Ectodermal cell (in vitro differentiated cells): Measurements from ENCODE around the gene SGPL1.

ENCODE experiments used
- H3K27ac ChIP-seq: 2 replicates; pipeline ENCODE4 v1.7.0; 2013; ENCODE audit warnings: mild to moderate bottlenecking, low read depth, low read length; ENCODE audit not compliant: insufficient read depth, poor library complexity, severe bottlenecking
- H3K27me3 ChIP-seq: 2 replicates; pipeline ENCODE4 v1.7.0; 2013; ENCODE audit warnings: mild to moderate bottlenecking, low read length; ENCODE audit not compliant: insufficient read depth, control insufficient read depth, poor library complexity, severe bottlenecking
- H3K36me3 ChIP-seq: one replicate; pipeline ENCODE4 v1.7.0; 2013; ENCODE audit warnings: low read length; ENCODE audit not compliant: control insufficient read depth, insufficient read depth
- H3K4me1 ChIP-seq: one replicate; pipeline ENCODE4 v1.7.0; 2013; ENCODE audit warnings: low read length; ENCODE audit not compliant: control insufficient read depth, insufficient read depth
- H3K4me3 ChIP-seq: 2 replicates; pipeline ENCODE4 v1.7.0; 2013; ENCODE audit warnings: low read depth, low read length, control low read depth; ENCODE audit not compliant: insufficient read depth
- H3K9me3 ChIP-seq: 2 replicates; pipeline ENCODE4 v1.7.0; 2013; ENCODE audit warnings: mild to moderate bottlenecking, low read length, moderate library complexity; ENCODE audit not compliant: control insufficient read depth
- whole genome bisulfite sequencing, 2 experiments: methylation state at CpG; one replicate each; pipeline ENCODE4 v1.1.7; 2013; ENCODE audit warnings: missing lambda C conversion rate in 2 of 2; 5-methylcytosine and 5-hydroxymethylcytosine counted together

The SGPL1 gene

GRCh38 chr10:70843333-70843732 is 27.6 kb downstream of the SGPL1 start:
- no peak overlapping the region for H3K27ac ChIP-seq
- no peaks in the 10 kb centered on the region for H3K27me3 ChIP-seq
- H3K4me1 ChIP-seq: no peaks in the 10 kb centered on the region
- H3K36me3 ChIP-seq: peaks cover 8% of the 10 kb centered on the region
- no peaks in the 10 kb centered on the region for H3K9me3 ChIP-seq
- 94 to 97% methylated on average over 2 of the region's 2 CpGs for WGBS, 2 experiments
- H3K4me3 ChIP-seq: no peak overlapping the region

- 84 to 92% methylated on average over 2 of the region's 2 CpGs for WGBS, 2 experiments
- Histone ChIP-seq H3K36me3 (peaks cover 8% of the 10 kb centered on the region), H3K27ac (no peak overlapping the region), H3K4me3 (no peak overlapping the region), H3K4me1 (no peaks in the 10 kb centered on the region), H3K9me3 (no peaks in the 10 kb centered on the region), H3K27me3 (no peaks in the 10 kb centered on the region)
These were observed 28.2 kb downstream of the SGPL1 start for GRCh38 chr10:70843776-70844489.

- H3K36me3 ChIP-seq: peaks cover 8% of the 10 kb centered on the region
- no peaks in the 10 kb centered on the region for H3K4me1 ChIP-seq
- H3K4me3 ChIP-seq: no peak overlapping the region
- H3K27me3 ChIP-seq: no peaks in the 10 kb centered on the region
- H3K9me3 ChIP-seq: no peaks in the 10 kb centered on the region
- H3K27ac ChIP-seq: no peak overlapping the region
- 88 to 94% methylated on average over 1 of the region's 2 CpGs for WGBS, 2 experiments
These were observed 29.5 kb downstream of the SGPL1 start for GRCh38 chr10:70845256-70845655.

GRCh38 chr10:70845816-70846215 is 30.1 kb downstream of the SGPL1 start:
- no peaks in the 10 kb centered on the region for H3K4me1 ChIP-seq
- WGBS, 2 experiments: 96 to 100% methylated on average over 1 of the region's 1 CpG
- H3K4me3 ChIP-seq: no peak overlapping the region
- H3K27ac ChIP-seq: no peak overlapping the region
- peaks cover 8% of the 10 kb centered on the region for H3K36me3 ChIP-seq
- H3K9me3 ChIP-seq: no peaks in the 10 kb centered on the region
- no peaks in the 10 kb centered on the region for H3K27me3 ChIP-seq

- Histone ChIP-seq H3K27me3 (no peaks in the 10 kb centered on the region), H3K27ac (no peak overlapping the region)
These were observed 31.0 kb downstream of the SGPL1 start for GRCh38 chr10:70846795-70847194.

GRCh38 chr10:70847659-70848360 is 32.1 kb downstream of the SGPL1 start:
- Histone ChIP-seq H3K4me3 (no peak overlapping the region), H3K9me3 (no peaks in the 10 kb centered on the region), H3K36me3 (peaks cover 16% of the 10 kb centered on the region), H3K4me1 (no peaks in the 10 kb centered on the region), H3K27ac (no peak overlapping the region), H3K27me3 (no peaks in the 10 kb centered on the region)
- 100% methylated on average over 1 of the region's 1 CpG; no CpG with 5 or more reads in 1 of the 2 experiments for WGBS, 2 experiments

More at GRCh38 chr10:70846795-70847194, 31.0 kb downstream of the SGPL1 start:
- Histone ChIP-seq H3K9me3 (no peaks in the 10 kb centered on the region), H3K4me1 (no peaks in the 10 kb centered on the region), H3K4me3 (no peak overlapping the region), H3K36me3 (peaks cover 15% of the 10 kb centered on the region)
- WGBS, 2 experiments: 92 to 93% methylated on average over 2 of the region's 2 CpGs

GRCh38 chr10:70849582-70850016 is 33.9 kb downstream of the SGPL1 start:
- no peak overlapping the region for H3K27ac ChIP-seq
- H3K4me3 ChIP-seq: no peak overlapping the region
- H3K4me1 ChIP-seq: no peaks in the 10 kb centered on the region
- peaks cover 16% of the 10 kb centered on the region for H3K36me3 ChIP-seq
- 96 to 98% methylated on average over 2 of the region's 2 CpGs for WGBS, 2 experiments
- H3K9me3 ChIP-seq: no peaks in the 10 kb centered on the region
- no peaks in the 10 kb centered on the region for H3K27me3 ChIP-seq

GRCh38 chr10:70850097-70850496 is 34.3 kb downstream of the SGPL1 start:
- Histone ChIP-seq H3K27me3 (no peaks in the 10 kb centered on the region), H3K4me1 (no peaks in the 10 kb centered on the region), H3K9me3 (no peaks in the 10 kb centered on the region), H3K36me3 (peaks cover 16% of the 10 kb centered on the region), H3K4me3 (no peak overlapping the region), H3K27ac (no peak overlapping the region)
- WGBS, 2 experiments: 93 to 97% methylated on average over 3 of the region's 3 CpGs

GRCh38 chr10:70851597-70852475 is 36.1 kb downstream of the SGPL1 start:
- Histone ChIP-seq H3K36me3 (peaks cover 11% of the 10 kb centered on the region), H3K27me3 (no peaks in the 10 kb centered on the region), H3K4me3 (no peak overlapping the region), H3K4me1 (no peaks in the 10 kb centered on the region), H3K27ac (no peak overlapping the region), H3K9me3 (no peaks in the 10 kb centered on the region)
- 94 to 97% methylated on average over 5 of the region's 5 CpGs for WGBS, 2 experiments

GRCh38 chr10:70853038-70853437 is 37.3 kb downstream of the SGPL1 start:
- peaks cover 22% of the 10 kb centered on the region for H3K36me3 ChIP-seq
- no peaks in the 10 kb centered on the region for H3K27me3 ChIP-seq
- no peak overlapping the region for H3K27ac ChIP-seq
- WGBS, 2 experiments: 92 to 95% methylated on average over 4 of the region's 4 CpGs
- H3K4me3 ChIP-seq: no peak overlapping the region
- H3K4me1 ChIP-seq: no peaks in the 10 kb centered on the region
- H3K9me3 ChIP-seq: no peaks in the 10 kb centered on the region
